SK-MEL-5 (cell line): Measurements from ENCODE around the gene PPP1R16B. TPM values are rescaled to one million over a fixed set of nuclear protein-coding genes. Genes with fewer than 3 reads are reported as not detected.
"Not testable (repeated sequence)": the region's sequence is repeated elsewhere in the genome, so short reads cannot be mapped to it uniquely, and the experiment has no call there.

Experiments
- DNase-seq: peaks from one replicate; pipeline ENCODE4 v3.0.0-alpha.2; 2016; ENCODE audit warnings: low read depth, low spot score
- in situ Hi-C: cut with HindIII; loops from 2 replicates; pipeline ENCODE4 v1.10.0; 2016; ENCODE audit warnings: low sequenced_read_pairs, high pct_unique_total_duplicates, low pct_unique_long_range_greater_than_20kb
- total RNA-seq: library from RNA; depleted of rRNA; stranded (reverse); fragments of >200 nt; shearing (Covaris generic); gene quantifications from 2 replicates; pipeline ENCODE4 v1.2.3, GENCODE V29; 2014

The PPP1R16B gene
- total RNA-seq, 1 experiment from 2014 or later: 0.69 TPM

DNA sequence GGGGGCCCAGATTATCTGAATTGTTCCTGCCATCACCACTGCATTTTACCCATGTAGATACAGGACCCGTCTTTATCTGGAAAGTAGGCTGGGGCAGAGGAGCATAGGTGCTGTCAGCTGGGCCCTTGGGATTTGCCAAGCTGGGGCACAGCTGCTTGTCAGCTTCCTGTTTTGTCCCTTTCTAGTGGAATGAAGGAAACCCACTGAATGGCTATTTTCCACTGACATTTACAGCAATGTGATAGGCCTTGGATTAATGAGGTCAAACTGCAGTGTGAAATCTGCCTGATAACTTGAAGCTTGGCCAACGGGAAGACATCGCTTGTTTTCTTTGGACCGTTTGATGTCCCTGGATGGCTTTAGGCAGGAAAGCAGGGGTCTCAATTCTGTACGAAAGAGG is 6.7 kb downstream of the PPP1R16B start:
- in situ Hi-C loops: no loop called here

GRCh38 chr20:38812709-38813573 is 7.4 kb downstream of the PPP1R16B start:
- in situ Hi-C loops: no loop called here
- DNase-seq: no peak

More for the DNA sequence above, 6.7 kb downstream of the PPP1R16B start:
- DNase-seq: no peak

- in situ Hi-C loops: not testable (repeated sequence)
These were observed 8.1 kb downstream of the PPP1R16B start for GRCh38 chr20:38813574-38813962.

GRCh38 chr20:38815446-38815845 is 9.9 kb downstream of the PPP1R16B start:
- DNase-seq: no peak
- in situ Hi-C loops: no loop called here

More at GRCh38 chr20:38813574-38813962, 8.1 kb downstream of the PPP1R16B start:
- DNase-seq: not testable (repeated sequence)

DNA sequence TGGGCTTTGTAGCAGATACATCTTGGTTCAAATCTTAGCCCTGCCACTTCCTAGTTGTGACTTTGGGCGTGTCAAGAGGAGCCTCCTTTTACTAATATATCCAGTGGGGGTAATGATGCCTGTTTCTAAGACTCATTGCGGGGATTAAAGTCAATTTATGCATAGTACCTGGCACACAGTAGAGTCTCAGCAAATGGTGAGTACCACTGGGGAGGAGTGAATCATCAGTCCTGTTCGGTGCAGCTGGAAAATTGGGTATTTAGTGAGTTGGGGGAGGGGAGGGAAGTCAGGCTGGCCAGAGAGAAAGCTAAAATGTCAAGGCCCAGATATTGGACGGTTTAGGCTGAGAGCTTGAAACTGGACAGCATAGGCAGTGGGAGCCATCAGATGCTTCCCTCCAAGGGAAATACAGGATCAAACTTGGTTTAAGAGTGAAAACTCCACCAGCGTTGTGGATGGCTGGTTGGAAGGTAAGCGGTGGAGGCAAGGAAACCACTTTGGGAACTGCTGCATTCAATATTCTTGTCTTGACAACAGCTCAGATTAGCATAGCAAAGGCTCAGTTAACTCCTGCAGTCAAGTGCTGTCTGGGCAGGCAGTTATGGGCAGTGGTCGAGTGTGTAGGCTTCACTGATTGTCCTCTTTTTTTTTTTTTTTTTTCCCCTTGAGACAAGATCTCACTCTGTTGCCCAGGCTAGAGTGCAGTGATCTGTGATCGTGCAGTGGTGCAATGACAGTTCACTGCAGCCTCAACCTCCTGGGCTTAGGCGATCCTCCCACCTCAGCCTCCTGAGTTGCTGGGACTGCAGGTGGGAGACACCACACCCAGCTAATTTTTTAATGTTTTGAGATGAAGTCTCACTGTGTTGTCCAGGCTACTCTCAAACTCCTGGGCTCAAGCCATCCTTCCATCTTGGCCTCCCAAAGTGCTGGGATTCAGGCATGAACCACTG is 12.9 kb downstream of the PPP1R16B start:
- no peak for DNase-seq
- in situ Hi-C loops: no loop called here

DNA sequence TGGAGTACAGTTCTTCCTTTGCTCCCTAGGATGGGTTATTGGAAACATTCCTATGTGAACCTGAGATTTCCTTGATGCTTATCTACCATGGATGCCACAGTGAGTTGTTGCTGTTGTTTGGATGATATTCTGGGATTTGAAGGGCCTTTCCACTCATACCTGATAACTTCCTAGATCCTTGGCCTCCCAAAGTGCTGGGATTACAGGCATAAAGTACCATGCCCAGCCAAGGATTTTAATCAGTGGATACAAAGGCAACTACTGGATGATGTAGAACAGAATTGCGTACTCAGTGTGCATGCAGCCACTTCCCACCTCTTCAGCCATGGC is 20.0 kb downstream of the PPP1R16B start:
- in situ Hi-C loops: no loop called here
- no peak for DNase-seq

- in situ Hi-C loops: no loop called here
- no peak for DNase-seq
These were observed 20.6 kb downstream of the PPP1R16B start for GRCh38 chr20:38825901-38826625.

- DNase-seq: no peak
- in situ Hi-C loops: no loop called here
These were observed 22.3 kb downstream of the PPP1R16B start for GRCh38 chr20:38827770-38828281.

GRCh38 chr20:38828514-38829295 is 23.2 kb downstream of the PPP1R16B start:
- in situ Hi-C loops: no loop called here

GRCh38 chr20:38829296-38829875 is 23.9 kb downstream of the PPP1R16B start:
- in situ Hi-C loops: no loop called here
- DNase-seq: no peak

More at GRCh38 chr20:38828514-38829295, 23.2 kb downstream of the PPP1R16B start:
- DNase-seq: no peak

- no peak for DNase-seq
- in situ Hi-C loops: no loop called here
These were observed 24.9 kb downstream of the PPP1R16B start for GRCh38 chr20:38830356-38830755.

- in situ Hi-C loops: no loop called here
These were observed 25.7 kb downstream of the PPP1R16B start for GRCh38 chr20:38831049-38831691.

DNA sequence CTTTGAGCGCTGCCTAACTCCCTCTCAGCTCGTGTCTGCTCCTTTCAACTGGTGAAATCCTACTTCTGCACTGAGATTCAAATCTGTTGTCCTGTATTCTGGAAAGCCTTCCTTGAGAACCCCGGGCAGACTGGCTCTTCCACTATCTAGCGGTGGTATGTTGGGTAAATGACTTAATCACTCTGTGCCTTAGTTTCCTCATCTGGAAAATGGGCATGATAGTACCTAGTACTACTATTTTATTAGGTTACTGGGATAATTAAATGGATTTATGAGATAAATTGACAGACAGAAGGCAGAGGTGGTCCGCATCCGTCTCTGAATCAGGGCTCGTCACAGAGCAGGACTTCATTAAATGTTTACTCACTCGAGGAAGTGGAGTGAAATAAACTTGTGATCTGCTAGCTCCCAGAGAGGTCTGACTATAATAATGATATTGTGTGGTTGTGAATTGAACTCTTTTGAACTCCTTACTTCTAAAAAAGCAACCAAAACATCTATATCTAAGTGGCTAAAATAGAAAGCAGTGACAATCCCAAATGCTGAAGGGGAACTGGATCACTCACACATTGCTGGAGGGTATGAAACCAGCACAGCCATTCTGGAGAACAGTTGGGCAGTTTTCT is 26.6 kb downstream of the PPP1R16B start:
- DNase-seq: peak; percentile 49
- in situ Hi-C loops: no loop called here

More at GRCh38 chr20:38831049-38831691, 25.7 kb downstream of the PPP1R16B start:
- no peak for DNase-seq

GRCh38 chr20:38833154-38833856 is 27.8 kb downstream of the PPP1R16B start:
- DNase-seq: no peak
- in situ Hi-C loops: no loop called here

GRCh38 chr20:38833857-38834164 is 28.3 kb downstream of the PPP1R16B start:
- in situ Hi-C loops: no loop called here
- DNase-seq: no peak
